Stomach smooth muscle (tissue), 2 donors: ENCODE results near the gene PLGRKT.
"Not testable (repeated sequence)": the region's sequence is repeated elsewhere in the genome, so short reads cannot be mapped to it uniquely, and the experiment has no call there.

Source experiments
- H3K27ac ChIP-seq: one replicate; pipeline ENCODE4 v1.7.0; 2013; ENCODE audit warnings: mild to moderate bottlenecking, low read length, inconsistent platforms
- H3K27me3 ChIP-seq, 2 donors: one replicate each; pipeline ENCODE4 v1.7.0; 2013; ENCODE audit warnings: low read length in 2 of 2; ENCODE audit not compliant: insufficient read depth in 2 of 2, control insufficient read depth in 1 of 2
- H3K36me3 ChIP-seq, 2 donors: one replicate each; pipeline ENCODE4 v1.7.0; 2013; ENCODE audit warnings: low read length in 2 of 2; ENCODE audit not compliant: control insufficient read depth in 2 of 2, insufficient read depth in 2 of 2
- H3K4me1 ChIP-seq: one replicate; pipeline ENCODE4 v1.7.0; 2013; ENCODE audit warnings: low read length; ENCODE audit not compliant: control insufficient read depth, insufficient read depth
- H3K4me3 ChIP-seq, 2 donors: one replicate each; pipeline ENCODE4 v1.7.0; 2013; ENCODE audit warnings: low read length in 2 of 2
- H3K9ac ChIP-seq, 2 donors: one replicate each; pipeline ENCODE4 v1.7.0; 2013; ENCODE audit warnings: low read length in 2 of 2, mild to moderate bottlenecking in 1 of 2
- H3K9me3 ChIP-seq, 2 donors: one replicate each; pipeline ENCODE4 v1.7.0; 2013; ENCODE audit warnings: low read length in 2 of 2; ENCODE audit not compliant: control insufficient read depth in 2 of 2
- donor health status: healthy.
- donor health status: Pancreatic carcinoma.

The PLGRKT gene

DNA sequence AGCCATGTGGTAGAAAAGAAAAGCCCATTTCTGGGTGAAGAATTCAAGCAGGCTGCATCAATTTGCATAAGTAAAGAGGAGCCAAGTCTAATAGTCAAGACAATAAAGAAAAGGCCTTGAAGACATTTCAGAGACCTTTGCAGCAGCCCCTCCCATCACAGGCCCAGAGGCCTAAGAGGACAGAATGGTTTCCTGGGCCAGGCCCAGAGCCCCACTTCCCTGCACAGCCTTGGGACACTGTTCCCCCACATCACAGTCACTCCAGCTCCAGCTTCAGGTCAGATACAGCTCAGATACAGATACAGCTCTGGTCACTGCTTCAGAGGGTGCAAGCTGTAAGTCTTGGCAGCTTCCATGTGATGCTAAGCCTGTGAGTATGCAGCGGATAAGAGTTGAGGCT is 29.1 kb downstream of the PLGRKT start:
- H3K4me3 ChIP-seq, result no peak overlapping the region
- no peaks in the 10 kb centered on the region for H3K4me1 ChIP-seq
- H3K36me3 ChIP-seq, result no peaks in the 10 kb centered on the region
- no peaks in the 10 kb centered on the region for H3K27me3 ChIP-seq
- no peak overlapping the region for H3K27ac ChIP-seq
- H3K9me3 ChIP-seq, result peaks cover 4 to 11% of the 10 kb centered on the region in 2 donors
- H3K9ac ChIP-seq, result no peak overlapping the region

DNA sequence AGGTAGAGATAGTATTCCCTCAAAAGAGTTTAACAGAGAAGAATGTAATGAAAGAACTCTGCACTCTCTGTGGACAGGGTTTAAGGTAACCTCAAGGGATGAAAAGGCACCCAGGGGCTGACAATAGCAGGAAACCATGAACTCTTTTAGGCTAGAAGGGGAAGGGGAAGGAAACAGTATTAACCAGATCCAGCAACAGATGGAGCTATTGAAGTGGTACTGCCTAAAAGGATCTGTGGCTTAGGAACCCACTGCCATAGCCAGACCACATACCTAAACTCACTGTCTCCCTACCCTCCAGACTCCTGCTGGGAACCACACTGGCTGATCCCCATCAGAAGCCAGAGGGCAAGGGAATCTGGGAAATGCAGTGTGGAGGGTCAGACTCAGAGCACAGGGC is 35.5 kb downstream of the PLGRKT start:
- no peaks in the 10 kb centered on the region for H3K27me3 ChIP-seq
- no peak overlapping the region for H3K9ac ChIP-seq
- H3K36me3 ChIP-seq, result no peaks in the 10 kb centered on the region
- no peaks in the 10 kb centered on the region for H3K4me1 ChIP-seq
- H3K9me3 ChIP-seq, result no peaks in the 10 kb centered on the region
- no peak overlapping the region for H3K27ac ChIP-seq
- no peak overlapping the region for H3K4me3 ChIP-seq

DNA sequence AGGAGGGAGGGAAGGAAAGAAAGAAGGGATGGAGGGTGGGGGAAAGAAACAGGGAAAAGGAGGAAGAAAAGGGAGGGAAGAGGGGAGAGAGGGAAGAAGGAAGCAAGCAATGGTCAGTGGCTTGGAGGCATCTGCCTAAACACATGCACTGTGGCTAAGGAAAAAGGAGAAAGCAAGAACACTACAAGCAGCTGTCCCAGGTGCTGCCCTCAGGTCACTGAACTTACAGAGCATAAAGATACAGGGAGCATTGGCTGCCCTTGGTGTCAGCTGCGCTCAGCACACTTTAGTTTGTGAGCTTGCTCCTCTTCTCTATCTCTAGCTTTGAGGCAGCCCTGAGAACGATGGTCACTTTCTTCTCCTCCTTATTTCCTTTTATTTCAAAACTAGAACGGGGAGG is 40.2 kb downstream of the PLGRKT start:
- not testable (repeated sequence) for H3K27me3 ChIP-seq, H3K9me3 ChIP-seq, H3K4me3 ChIP-seq, H3K9ac ChIP-seq, H3K36me3 ChIP-seq, H3K4me1 ChIP-seq, H3K27ac ChIP-seq

DNA sequence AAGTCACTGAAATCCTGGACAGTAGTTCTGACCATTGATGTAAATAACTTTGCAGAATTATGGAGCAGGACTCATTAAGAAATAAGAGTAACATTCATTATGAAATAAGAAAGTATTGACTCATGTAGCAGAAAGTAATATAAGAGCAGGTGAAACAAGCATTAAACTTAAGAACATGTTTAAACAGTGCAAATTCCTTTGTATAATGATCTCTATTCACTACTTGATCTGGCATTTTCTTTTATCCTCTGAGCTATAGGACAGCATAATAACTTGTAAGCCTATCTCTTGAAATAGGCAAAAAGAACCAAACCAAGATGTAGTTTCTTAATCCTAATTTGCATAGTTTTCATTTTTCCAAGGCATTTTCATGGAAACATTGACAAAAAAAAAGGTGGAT is 42.3 kb downstream of the PLGRKT start:
- Histone ChIP-seq H3K9ac (no peak overlapping the region), H3K36me3 (peaks cover 0 to 2% of the 10 kb centered on the region in 2 donors), H3K4me3 (no peak overlapping the region), H3K9me3 (no peaks in the 10 kb centered on the region), H3K27ac (no peak overlapping the region), H3K27me3 (no peaks in the 10 kb centered on the region), H3K4me1 (no peaks in the 10 kb centered on the region)

DNA sequence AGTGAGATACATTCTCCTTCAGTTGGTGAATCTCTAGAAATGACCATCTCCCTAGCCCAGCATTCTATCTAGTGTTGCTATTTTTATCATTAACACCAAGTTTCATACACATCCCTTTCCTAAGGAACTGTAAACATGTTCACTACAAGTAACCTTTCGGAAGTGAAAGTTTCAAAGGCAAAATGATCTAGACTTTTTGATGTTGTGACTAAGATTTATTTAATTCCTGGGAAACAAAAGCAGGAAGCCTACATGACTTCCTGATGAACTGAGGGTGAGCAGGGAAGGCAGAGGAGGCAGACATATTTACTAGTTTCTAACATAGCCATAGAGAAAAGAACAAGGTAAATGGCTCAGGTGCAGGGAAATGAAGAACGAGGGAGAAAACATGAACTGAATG is 43.7 kb downstream of the PLGRKT start:
- not testable (repeated sequence) for H3K36me3 ChIP-seq, H3K9ac ChIP-seq, H3K4me3 ChIP-seq, H3K9me3 ChIP-seq, H3K27me3 ChIP-seq, H3K27ac ChIP-seq, H3K4me1 ChIP-seq

DNA sequence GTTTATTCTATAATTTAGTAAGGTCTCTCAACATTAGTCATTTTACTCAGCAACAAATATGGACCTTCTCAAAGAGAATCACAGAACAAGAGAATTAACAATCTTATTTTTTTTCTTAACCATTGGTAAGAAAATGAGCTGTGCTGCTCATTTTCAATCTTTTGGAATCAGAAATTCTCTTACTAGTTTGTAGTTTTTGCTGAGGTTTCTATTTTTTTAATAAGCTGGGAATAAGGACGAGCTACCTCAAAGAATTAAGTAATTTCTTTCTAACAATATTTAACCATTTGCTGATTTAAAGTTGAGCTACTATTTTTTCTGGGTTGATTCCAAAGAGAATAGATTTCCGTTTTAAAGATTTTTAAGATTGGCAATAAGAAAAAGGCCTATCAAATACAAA is 44.2 kb downstream of the PLGRKT start:
- Histone ChIP-seq H3K27me3 (no peaks in the 10 kb centered on the region), H3K4me3 (no peak overlapping the region), H3K9me3 (no peaks in the 10 kb centered on the region), H3K27ac (no peak overlapping the region), H3K36me3 (peaks cover 0 to 2% of the 10 kb centered on the region in 2 donors), H3K4me1 (no peaks in the 10 kb centered on the region), H3K9ac (no peak overlapping the region)

DNA sequence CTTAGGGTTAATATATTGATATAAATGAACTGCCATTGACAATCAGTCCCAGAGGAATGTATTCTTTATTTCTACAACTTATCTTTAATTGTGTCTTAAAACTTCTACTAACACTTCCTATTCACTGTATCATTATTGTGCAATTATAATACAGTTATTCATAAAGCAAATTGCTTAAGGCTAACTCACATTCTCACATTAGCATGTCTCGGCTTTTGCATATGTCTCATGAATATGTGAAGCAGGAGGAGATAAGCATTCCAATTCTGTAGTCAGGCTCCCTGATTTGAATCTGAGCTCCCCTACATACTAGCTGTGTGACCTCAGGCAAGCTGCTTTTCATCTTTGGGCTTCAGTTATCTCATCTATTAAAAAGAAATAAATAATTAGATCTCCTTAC is 45.4 kb downstream of the PLGRKT start:
- Histone ChIP-seq H3K9ac (no peak overlapping the region), H3K27me3 (no peaks in the 10 kb centered on the region), H3K27ac (no peak overlapping the region), H3K4me3 (no peak overlapping the region), H3K36me3 (peaks cover 0 to 2% of the 10 kb centered on the region in 2 donors), H3K9me3 (no peaks in the 10 kb centered on the region), H3K4me1 (no peaks in the 10 kb centered on the region)

DNA sequence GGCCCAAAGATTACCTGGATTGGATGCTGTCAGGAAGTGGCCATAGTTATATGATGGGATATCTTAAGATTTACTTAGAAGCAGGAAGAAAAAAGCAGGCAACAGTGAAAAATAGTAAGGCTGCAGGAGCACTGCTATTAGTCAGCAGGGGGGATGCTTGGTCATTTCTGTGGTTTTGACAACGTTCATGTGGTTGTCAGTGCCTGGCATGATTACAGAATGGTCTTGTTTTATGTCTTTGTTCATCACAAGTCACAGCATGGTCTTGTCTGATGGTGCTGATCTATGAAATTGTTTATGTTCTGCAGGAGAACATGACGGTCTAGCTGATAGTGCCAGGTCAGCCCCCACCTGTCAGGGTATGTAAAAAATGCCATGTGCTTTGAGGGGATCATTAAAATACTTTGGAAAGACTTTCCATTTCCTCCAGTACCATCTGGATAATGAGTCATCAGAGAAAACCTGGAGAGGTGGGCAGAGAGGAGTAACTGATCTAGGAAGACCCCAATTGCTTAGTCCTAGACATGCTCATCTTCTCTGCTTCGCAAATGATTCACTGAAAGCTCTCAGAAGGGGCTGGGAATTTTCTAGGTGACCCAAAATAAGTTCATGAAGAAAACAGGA is 48.5 kb downstream of the PLGRKT start:
- Histone ChIP-seq H3K4me1 (no peaks in the 10 kb centered on the region), H3K36me3 (peaks cover 0 to 4% of the 10 kb centered on the region in 2 donors)

DNA sequence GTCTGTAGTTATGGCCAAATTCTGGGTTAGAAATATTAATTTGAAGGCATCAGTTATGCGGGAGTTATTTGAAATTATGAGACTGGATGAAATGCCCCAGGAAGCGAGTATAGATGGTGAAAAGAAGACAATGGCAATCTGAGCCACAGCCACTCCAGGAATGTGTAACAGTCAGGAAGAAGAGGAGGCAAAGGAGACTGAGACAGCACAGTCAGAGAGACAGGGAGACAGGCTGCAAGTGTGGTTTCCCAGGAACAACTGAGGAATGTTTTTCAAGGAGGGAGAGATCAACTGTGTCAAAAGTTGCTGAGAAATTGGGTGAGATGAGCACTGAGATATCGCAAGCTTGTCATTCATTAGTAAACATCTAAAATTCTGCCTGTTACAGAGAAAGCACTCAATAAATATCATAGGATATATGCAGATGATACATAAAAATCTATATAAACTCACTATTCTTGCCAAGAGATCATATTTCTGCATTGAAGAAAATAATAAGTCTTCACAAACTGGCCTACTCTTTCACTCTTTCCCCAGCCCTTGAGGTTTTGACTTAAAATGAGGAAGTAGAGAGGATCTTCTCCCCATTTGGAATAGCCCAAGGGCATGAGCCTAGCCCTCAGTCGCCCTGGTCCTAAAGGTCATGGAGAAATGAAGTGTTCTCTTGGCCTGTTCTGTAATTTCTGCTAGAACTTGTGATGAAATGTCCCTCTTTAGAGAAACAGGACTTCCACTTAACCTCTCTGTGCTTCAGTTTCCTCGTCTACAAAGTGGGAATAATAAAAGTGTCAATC is 49.5 kb downstream of the PLGRKT start:
- Histone ChIP-seq H3K27ac (no peak overlapping the region), H3K36me3 (peaks cover 0 to 4% of the 10 kb centered on the region in 2 donors), H3K27me3 (no peaks in the 10 kb centered on the region), H3K9me3 (no peaks in the 10 kb centered on the region), H3K4me1 (no peaks in the 10 kb centered on the region), H3K9ac (no peak overlapping the region), H3K4me3 (no peak overlapping the region)

More for the DNA sequence above, 48.5 kb downstream of the PLGRKT start:
- Histone ChIP-seq H3K4me3 (no peak overlapping the region), H3K27me3 (no peaks in the 10 kb centered on the region), H3K9ac (no peak overlapping the region), H3K9me3 (no peaks in the 10 kb centered on the region), H3K27ac (no peak overlapping the region)

DNA sequence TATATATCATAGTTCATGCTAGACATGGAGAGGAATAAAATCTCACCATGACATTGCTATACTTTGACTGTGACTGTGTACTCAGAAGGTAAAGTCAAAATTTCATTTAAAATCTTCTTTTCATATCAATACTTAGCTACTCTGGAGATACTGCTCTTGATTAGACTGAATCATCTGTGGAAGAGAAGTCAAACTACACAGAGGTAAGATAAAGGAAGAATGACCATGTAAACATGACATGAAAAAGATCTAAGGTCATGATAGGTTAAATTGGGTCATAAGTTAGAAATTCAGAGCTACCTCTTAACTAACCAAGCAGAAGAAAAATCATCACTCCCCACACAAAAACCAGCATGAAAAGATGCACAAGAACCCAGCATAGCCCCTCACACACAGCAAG is 53.3 kb downstream of the PLGRKT start:
- Histone ChIP-seq H3K4me1 (no peaks in the 10 kb centered on the region), H3K9me3 (peaks cover 0 to 3% of the 10 kb centered on the region in 2 donors), H3K27me3 (no peaks in the 10 kb centered on the region), H3K36me3 (peaks cover 0 to 4% of the 10 kb centered on the region in 2 donors), H3K27ac (no peak overlapping the region), H3K9ac (no peak overlapping the region), H3K4me3 (no peak overlapping the region)

DNA sequence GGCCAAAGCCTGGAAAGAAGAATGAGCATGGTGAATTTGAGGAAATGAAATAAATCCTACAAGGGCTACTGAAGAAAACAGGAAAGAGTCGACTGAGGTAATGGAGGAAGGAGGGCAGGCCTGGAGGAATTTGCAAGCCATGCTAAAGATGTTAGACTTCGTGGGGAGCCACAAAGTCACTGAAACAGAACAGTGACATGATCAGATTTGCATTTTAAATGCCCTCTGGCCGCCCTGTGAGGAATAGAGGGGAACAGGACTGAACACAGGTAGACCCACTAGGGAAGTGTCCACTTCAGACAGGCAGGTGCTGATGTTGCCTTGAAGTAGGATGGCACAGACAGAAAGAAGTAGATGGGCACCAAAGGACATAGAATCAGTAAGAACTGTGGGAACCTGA is 55.2 kb downstream of the PLGRKT start:
- Histone ChIP-seq H3K9ac (no peak overlapping the region), H3K4me3 (no peak overlapping the region), H3K36me3 (peaks cover 0 to 7% of the 10 kb centered on the region in 2 donors), H3K27me3 (no peaks in the 10 kb centered on the region), H3K27ac (no peak overlapping the region), H3K4me1 (no peaks in the 10 kb centered on the region), H3K9me3 (peaks cover 0 to 3% of the 10 kb centered on the region in 2 donors)
